HG02610 (cell line): ENCODE data around the gene CRACR2B.

ENCODE experiments used
- ATAC-seq: cut with Tn5 transposase; IDR thresholded peaks from one replicate; pipeline ENCODE4 v1.9.1; 2021; ENCODE audit warnings: mild to moderate bottlenecking, moderate library complexity; ENCODE audit not compliant: unreplicated experiment

The CRACR2B gene

DNA sequence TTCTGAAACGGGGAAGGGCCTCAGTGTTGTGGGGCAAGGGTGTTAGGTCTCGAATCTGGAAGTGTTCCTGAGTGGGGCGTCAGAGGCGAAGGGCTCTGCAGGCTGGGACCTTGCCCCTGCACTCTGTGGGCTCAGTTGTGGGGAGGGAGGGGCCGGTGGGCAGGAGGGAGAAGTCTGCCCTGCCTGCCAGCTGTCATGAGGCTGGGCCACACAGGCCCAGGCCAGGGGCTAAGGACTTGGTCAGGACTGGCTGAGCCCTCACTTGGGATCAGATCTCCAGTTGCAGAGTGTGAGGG, at the start of gene CRACR2B:
TSS of gene CRACR2B (plus strand) at position 23 of the 296 bp plus-strand sequence. CDS start 689 bp downstream, outside the sequence.
- no peak for ATAC-seq

DNA sequence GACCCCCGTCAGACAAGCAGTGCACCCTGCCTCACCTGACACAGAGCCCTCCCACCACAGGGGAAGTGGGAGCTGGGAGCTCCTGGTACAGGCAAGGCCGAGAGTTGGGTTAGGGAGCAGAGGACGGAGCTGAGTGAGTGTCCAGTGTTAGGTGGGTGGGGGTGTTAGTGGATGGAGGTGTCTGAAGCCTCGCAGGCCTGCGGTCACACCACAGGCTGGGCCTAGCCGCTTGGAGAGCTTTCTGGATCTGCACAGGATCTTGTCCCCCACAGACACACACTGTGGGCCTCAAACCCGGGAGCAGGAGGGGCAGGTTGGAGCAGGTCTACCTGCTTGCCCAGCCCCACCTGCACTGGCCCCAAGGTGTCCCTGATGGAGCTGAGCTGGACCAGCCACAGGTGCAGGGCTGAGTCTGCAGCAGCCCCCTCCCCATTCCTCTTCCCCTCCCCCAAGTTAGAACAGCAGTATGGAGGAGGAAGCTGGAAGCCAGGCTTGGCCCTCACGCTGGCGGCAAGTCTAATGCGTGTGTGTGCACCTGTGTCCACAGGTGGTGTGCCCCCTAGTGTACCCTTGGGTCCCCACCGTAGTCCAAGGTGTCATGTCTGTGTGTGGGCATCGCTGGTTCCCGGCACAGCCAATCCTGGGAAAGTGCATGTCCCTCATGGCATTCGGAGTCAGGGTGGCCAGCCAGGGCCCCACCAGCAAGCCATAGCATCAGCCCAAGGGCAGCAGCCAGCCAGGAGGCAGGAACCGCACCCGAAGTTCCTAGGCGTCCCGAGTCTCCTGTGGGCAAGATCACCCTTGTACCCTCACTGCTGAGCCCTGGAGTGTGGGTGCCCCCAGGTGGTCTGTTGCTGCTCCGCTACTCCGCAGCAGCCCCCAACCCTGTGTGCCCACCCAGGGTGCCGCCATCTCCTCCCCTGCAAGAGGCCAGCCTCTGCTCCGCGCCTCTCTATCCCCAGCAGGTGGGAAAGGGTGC, 48.5 kb upstream of the CRACR2B start:
- no peak for ATAC-seq

DNA sequence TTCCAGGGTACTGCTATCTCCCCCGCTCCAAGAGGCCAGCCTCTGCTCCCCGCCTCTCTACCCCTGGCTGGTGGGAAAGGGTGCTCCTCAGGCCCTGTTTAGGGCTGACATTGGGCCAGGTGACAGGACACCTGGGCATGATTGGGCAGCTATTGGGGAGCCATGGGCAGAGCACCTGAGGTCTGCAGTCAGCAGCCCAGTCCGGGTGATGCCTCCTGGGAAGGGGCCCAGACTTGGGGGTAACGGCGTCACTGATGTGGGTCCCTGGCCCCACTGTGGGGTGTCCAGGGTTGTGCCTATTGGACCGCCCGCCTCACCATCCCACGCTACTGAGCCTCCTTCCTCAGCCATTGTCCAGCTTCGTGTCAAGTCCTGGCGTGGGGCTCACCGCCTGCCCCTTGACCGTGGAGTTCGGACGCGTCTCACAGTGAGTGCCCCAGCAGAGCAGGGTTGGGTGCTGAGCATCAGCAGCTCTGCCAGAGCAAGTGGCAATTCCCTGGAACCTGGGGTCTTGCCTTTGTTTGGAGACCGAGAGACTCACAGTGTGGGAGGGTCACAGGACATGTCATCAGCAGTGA, 47.7 kb upstream of the CRACR2B start:
- no peak for ATAC-seq

DNA sequence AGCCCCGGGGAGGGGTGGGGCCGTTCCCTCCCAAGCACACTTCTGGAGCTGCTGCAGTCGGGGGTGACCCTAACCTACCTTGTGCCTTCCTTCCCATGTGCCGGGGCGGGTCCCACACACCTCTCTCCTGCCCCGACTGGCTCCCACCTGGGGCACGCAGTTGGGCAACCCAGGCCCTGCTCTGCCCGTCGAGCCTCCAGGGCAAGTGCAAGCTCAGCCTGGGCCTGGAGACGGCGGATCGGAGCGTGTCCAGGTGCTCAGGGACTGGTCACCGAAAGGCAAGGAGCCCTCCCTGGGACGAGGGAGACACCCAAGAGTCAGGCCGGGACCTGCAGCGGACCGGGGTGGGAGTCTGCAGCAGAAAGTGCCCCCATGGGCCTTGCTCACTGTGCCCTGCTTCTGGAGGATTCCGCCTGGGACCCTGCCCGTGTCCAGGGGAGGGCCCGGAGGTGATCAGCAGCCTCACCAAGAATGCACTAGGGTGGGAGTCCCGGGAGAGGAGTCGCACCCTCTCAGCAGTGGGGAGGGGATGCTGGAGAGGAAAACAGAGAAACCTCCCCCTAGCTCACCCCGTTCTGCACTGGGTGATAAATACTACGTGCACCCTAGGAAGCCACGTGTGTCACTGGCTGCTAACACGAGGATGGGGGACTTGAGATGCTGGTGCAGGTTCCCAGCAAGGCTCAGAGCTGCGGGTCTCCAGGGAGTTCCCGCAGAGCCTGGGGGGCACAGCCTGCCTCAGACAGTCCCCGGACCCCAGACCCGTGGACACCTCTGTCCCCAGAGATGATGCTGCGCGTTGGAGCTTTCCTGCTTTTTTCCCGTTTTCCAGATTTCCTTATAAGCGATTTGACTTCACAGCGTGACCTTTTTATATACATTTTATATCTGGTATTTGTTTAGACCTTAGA, 45.2 kb upstream of the CRACR2B start:
- ATAC-seq = no peak

DNA sequence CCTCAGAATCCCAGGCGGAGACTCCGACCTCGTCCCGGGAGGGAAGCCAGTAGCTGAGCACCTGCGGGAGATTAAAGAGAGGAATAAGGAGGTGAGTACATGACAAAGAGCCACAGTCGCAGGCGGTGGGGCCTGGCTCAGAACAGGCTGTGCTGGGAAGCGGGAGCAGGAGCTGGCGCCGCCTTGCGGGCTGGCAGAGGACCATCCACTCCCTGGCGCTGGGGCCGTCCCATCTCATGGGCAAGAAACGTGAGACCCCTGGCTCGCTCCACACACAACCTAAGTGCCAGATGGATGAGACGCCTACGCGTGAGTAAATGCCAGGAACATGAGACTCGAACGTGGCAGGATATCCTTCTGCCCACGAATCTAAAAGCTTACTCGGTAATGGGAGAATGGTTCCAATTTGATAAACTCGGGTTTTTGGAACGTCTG, 44.1 kb upstream of the CRACR2B start:
- no peak for ATAC-seq

GRCh38 chr11:786235-787083, 41.3 kb upstream of the CRACR2B start:
- no peak for ATAC-seq

DNA sequence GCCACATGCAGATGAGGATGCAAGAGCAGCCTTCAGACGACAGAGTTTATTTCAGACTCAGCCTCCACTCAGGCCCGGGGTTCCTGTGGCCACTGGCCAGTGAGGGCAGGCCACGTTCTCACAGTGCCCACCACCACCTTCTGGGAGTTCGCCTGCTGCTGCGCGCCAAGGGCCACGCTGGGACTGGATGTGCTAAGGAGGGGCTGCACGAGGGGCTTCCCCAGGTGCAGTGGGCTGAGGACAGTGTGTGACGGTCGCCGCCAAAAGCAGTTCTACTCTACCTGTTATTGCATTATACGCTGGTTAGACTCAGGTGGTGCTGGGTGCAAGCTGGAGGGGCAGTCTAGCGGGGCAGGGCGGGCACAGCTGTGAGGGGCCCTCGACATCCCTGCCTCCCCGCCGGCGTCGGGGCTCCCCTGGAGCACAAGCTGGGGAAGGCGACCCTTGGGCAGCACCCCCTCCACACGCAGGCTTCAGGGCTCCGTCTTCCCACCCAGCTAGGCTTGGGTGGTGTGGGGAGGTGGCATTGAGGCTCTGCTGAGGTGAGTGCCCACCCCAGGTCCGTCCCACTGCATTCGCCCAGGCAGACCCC, 40.5 kb upstream of the CRACR2B start:
- ATAC-seq = no peak

DNA sequence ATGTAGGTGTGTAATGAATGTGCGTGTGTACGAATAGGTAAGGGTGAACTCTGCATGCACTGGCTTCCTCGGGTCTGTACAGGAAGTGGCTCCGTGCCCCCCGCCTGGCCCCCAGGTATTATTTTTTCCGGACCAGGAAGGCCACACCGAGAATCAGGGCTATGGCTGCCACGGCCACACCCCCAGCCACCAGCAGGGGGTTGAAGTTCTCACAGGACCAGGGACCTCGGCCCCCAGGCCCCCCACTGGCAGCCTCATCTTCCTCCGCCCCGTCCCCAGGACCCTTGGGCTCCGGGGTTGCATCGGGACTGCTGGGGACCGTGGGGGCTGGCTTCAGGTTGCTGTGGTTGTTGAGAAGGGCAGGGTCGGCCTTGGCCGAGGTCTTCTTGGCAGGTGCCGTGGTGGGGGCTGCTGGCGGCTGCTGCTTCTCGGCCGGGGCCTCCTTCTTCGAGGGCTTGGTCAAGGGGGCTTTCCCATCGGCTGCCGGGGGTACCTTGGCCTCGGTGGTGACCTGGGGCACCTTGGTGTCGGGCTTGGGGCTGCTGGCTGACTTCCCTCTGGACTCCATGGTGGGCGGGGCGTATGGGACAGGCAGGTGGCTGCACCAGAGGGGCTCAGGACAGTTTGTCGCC, 39.6 kb upstream of the CRACR2B start:
- ATAC-seq = no peak

DNA sequence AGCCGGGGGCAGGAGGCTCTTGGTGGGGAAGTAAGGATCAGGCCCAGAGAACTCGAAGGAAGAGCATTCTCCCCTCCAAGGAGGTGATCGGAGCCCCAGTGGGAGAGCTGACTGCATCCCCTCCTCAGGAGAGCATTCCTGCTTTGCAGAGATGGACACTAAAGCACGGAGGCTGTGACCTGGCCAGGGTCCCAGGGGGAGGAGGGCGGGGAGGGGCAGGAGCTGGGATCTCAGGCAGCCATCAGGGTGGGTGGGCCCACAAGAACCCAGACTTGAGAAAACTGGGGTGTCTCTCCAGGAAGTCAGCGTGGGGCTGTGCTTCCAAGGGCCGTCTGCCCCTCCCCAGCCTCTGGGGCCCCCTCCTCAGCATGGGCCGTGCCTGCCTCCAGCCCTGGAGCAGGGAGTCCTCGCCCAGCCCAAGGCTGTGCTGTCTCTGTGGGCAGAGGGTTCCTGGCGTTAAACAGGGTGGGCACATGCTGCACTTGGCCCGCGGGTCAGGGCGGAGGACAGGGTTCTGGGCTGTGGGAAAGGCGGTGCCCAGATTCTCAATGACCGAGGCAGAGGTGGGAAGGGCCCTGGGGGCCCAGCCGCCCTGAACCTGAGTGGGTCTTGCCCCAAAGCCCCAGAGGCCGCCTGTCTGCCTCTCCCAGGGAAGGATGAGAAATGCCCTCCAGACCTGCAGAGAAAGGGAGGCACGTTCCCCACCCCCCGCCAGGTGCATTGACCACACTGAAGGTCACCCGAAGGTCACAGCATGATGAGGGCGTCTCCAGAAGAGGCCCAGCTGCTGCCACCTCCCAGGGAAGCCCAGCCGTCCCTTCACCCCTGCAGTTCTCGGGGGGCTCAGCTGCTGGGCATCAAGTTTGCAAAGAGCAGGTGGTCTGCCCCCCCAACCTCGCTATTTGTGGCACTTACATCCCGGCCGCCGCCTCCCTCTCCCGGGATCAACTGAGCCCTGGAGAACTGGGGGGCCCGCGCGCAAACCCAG, 38.5 kb upstream of the CRACR2B start:
- ATAC-seq = no peak

- no peak for ATAC-seq
These were observed 37.8 kb upstream of the CRACR2B start, which contains the start of gene CEND1 for GRCh38 chr11:789943-790342. Gene CEND1 (minus strand): TSS chr11:790090. CDS start chr11:788576, 1,514 bp downstream.

GRCh38 chr11:790721-791564, 36.8 kb upstream of the CRACR2B start:
- no peak for ATAC-seq

DNA sequence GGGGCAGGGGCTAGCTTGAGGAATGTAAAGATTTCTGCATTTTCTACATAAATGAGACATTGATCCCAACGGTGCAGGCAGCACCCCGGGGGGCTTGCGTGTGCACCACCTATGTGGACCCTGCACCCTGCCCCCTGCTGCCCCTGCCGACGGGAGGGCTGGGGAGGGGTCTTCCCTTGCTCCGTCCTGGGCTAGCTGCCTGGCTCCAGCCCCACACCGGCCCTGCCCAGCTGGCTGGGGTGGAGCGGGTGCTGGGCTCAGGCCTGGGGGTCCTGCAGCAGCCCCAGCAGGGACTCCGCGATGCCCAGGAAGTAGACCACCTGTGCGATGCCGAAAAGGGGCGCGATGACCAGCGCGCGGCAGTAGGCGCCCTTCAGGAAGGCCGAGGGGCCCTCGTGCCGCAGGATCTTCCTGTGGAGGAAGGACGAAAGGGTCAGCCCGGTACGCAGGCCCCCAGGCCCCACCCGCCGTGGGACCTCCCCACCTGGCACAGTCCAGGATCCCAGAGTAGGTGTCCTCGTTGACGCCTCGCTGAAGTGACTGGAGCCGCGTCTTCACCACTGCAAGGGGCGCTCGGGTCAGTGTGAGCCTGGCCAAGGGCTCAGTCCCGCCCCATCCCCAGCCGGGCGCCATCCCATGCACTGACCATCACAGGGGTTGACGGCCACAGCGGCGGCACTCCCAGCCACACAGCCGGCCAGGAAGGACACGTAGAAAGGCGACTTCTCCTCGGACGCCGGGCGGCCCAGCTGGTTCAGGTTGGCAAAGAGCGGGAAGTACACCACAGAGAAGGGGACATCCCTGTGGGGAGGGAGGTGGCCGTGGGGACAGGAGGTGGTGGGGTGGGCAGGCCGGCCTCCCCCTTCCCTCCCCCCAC, 35.8 kb upstream of the CRACR2B start:
- ATAC-seq = no peak

DNA sequence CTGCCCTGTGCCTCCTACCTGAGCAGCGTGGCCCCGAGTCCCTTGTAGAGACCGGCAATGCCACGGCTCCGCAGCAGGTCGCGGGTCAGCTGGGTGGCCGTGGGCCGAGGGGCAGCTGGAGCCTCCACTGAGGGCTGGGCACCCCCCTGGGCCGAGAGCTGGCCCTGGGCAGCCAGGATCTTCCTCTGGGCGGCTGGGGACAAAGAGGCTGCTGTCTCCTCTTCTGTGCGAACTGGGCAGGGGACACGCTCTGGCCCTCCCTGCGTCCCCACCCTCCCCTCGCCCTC, 35.2 kb upstream of the CRACR2B start:
- ATAC-seq = no peak

GRCh38 chr11:792873-793272, 34.8 kb upstream of the CRACR2B start:
- no peak for ATAC-seq

GRCh38 chr11:793556-793955, 34.2 kb upstream of the CRACR2B start:
- no peak for ATAC-seq

DNA sequence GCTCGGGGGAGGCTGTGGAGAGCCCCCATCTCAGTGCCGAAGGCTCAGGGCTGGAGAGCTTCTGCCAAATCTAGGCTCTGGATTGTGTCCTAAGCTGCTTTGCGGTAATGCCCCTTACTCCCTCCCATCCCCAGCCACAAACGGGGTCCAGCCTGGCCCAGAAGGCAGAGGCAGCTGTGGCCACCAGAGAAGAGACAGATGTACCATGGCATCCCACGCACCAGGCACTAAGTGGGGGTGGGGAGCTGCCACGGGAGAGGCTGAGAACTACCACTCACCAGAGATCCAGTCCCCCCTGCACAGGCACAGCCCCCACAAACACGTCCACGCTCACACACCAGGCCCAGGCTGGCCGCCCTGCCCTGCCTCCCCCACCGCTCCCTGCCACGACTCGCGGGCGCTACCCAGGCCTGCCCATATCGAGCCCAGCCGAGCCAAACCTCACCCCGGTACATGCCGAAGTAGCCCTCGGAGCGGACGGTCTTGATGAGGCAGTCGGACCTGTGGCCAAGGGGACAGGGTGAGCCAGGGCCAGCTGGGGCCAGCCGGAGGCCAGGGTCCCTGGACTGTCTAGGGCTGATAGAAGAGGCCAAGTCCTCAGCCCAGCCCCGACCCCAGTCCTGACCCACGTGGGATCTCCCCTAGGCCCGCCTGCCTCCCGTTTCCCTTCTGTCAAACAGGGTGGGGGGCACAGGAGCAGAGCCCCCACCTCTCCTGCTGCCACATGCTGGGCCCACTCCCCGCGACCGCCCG, 33.5 kb upstream of the CRACR2B start:
- no peak for ATAC-seq
